Activated CD8-positive, alpha-beta memory T cell treated with anti-CD3 and anti-CD28 coated beads, Interleukin-2, amount 10 ng/mL, durations not matched to agents 7 days and 5 days (primary cell): Measurements from ENCODE around the gene TRIM3. TPM values are rescaled to one million over a fixed set of nuclear protein-coding genes. Genes with fewer than 3 reads are reported as not detected.

ENCODE experiments used
- ATAC-seq: fragments of 150-1000 bp; cut with Tn5 transposase; one replicate; pipeline ENCODE4 v1.10.0; 2021; ENCODE audit warnings: moderate library complexity
- CTCF ChIA-PET: fragments of 350-600 bp; sonication (Branson Sonifier 250); formaldehyde crosslinking; loops from one replicate; lab custom pipeline; 2021; ENCODE audit warnings: antibody characterized with exemption; lab: Charles Lee
- DNase-seq: peaks from one replicate; pipeline ENCODE4 v3.0.0-alpha.2; 2020
- H3K27ac Mint-ChIP-seq: one replicate; pipeline ENCODE4 v1.8.0; 2021; ENCODE audit warnings: mild to moderate bottlenecking, mixed read lengths
- H3K27me3 Mint-ChIP-seq: one replicate; pipeline ENCODE4 v1.8.0; 2021; ENCODE audit warnings: mixed read lengths
- H3K36me3 Mint-ChIP-seq: one replicate; pipeline ENCODE4 v1.8.0; 2021; ENCODE audit warnings: mild to moderate bottlenecking, mixed read lengths
- H3K4me1 Mint-ChIP-seq: one replicate; pipeline ENCODE4 v1.8.0; 2021; ENCODE audit warnings: mixed read lengths
- H3K4me3 Mint-ChIP-seq: one replicate; pipeline ENCODE4 v1.8.0; 2021; ENCODE audit warnings: mild to moderate bottlenecking, moderate library complexity, mixed read lengths
- H3K9me3 Mint-ChIP-seq: one replicate; pipeline ENCODE4 v1.8.0; 2022; ENCODE audit warnings: low read depth, mixed read lengths
- total RNA-seq, 2 experiments: library from RNA; stranded (reverse); gene quantifications; one replicate each; pipeline ENCODE4 v1.2.3, GENCODE V29; 2021

The TRIM3 gene
- total RNA-seq, 2 experiments from 2014 or later: 4.8 to 5.1 TPM

GRCh38 chr11:6474806-6475500 is 1.2 kb upstream of the TRIM3 start:
- peak overlapping the region; percentile 5 for H3K4me3 Mint-ChIP-seq
- H3K4me1 Mint-ChIP-seq: peaks cover 18% of the 10 kb centered on the region
- DNase-seq (no peak), ATAC-seq (no peak)
- CTCF ChIA-PET: interaction anchor here (1.3 to 4.3 kb wide), 2 partner anchors 10 to 96 kb away, joined by 4 to 19 read pairs; no protein-coding TSS in a partner anchor
- no peaks in the 10 kb centered on the region for H3K9me3 Mint-ChIP-seq
- H3K27me3 Mint-ChIP-seq: no peaks in the 10 kb centered on the region
- H3K36me3 Mint-ChIP-seq: peaks cover 8% of the 10 kb centered on the region
- H3K27ac Mint-ChIP-seq: no peak overlapping the region

- CTCF ChIA-PET: interaction anchor here (1.3 to 4.3 kb wide), 2 partner anchors 10 to 96 kb away, joined by 4 to 19 read pairs; no protein-coding TSS in a partner anchor
- H3K9me3 Mint-ChIP-seq: no peaks in the 10 kb centered on the region
- H3K27me3 Mint-ChIP-seq: no peaks in the 10 kb centered on the region
- ATAC-seq (no peak), DNase-seq (no peak)
- peaks cover 14% of the 10 kb centered on the region for H3K4me1 Mint-ChIP-seq
- H3K36me3 Mint-ChIP-seq: peaks cover 8% of the 10 kb centered on the region
- no peak overlapping the region for H3K27ac Mint-ChIP-seq
- H3K4me3 Mint-ChIP-seq: peak overlapping the region; percentile 45
Measured at GRCh38 chr11:6474413-6474792, 662 bp upstream of the TRIM3 start.

- peak overlapping the region; percentile 80 for H3K4me3 Mint-ChIP-seq
- DNase-seq (no peak), ATAC-seq (no peak)
- peaks cover 2% of the 10 kb centered on the region for H3K36me3 Mint-ChIP-seq
- no peak overlapping the region for H3K27ac Mint-ChIP-seq
- H3K27me3 Mint-ChIP-seq: no peaks in the 10 kb centered on the region
- peaks cover 12% of the 10 kb centered on the region for H3K4me1 Mint-ChIP-seq
- CTCF ChIA-PET: interaction anchor here (0.9 to 4.3 kb wide), 6 partner anchors 29 to 98 kb away, joined by 4 to 19 read pairs (median 8); partner anchors contain the start of gene APBB1
- no peaks in the 10 kb centered on the region for H3K9me3 Mint-ChIP-seq
Measured at GRCh38 chr11:6472934-6473333, 807 bp downstream of the TRIM3 start.

- Mint-ChIP-seq H3K36me3 (no peaks in the 10 kb centered on the region), H3K4me1 (peaks cover 12% of the 10 kb centered on the region), H3K9me3 (no peaks in the 10 kb centered on the region), H3K27me3 (peaks cover 8% of the 10 kb centered on the region), H3K27ac (no peak overlapping the region), H3K4me3 (no peak overlapping the region)
- DNase-seq: no peak
- ATAC-seq: no peak
- CTCF ChIA-PET: interaction anchor here (1.0 to 2.2 kb wide), 3 partner anchors 12 to 90 kb away, joined by 3 to 11 read pairs (median 4); partner anchors contain the start of genes ARFIP2 and TIMM10B
Measured at GRCh38 chr11:6469599-6469998, 4.1 kb downstream of the TRIM3 start.

- Mint-ChIP-seq H3K27ac (no peak overlapping the region), H3K4me3 (no peak overlapping the region), H3K27me3 (peaks cover 8% of the 10 kb centered on the region), H3K4me1 (peaks cover 12% of the 10 kb centered on the region), H3K36me3 (no peaks in the 10 kb centered on the region), H3K9me3 (no peaks in the 10 kb centered on the region)
- DNase-seq (no peak), ATAC-seq (no peak)
- CTCF ChIA-PET: interaction anchor here (0.8 to 2.2 kb wide), 7 partner anchors 12 to 106 kb away, joined by 3 to 11 read pairs (median 3); partner anchors contain the start of genes ARFIP2 and TIMM10B
Measured at GRCh38 chr11:6468712-6469495, 4.8 kb downstream of the TRIM3 start.

- H3K4me3 Mint-ChIP-seq: no peak overlapping the region
- no peaks in the 10 kb centered on the region for H3K36me3 Mint-ChIP-seq
- no peaks in the 10 kb centered on the region for H3K4me1 Mint-ChIP-seq
- DNase-seq: no peak
- H3K27me3 Mint-ChIP-seq: no peaks in the 10 kb centered on the region
- no peak for ATAC-seq
- H3K27ac Mint-ChIP-seq: no peak overlapping the region
- CTCF ChIA-PET: interaction anchor here (0.9 to 1.1 kb wide), 3 partner anchors 16 to 96 kb away, joined by 3 to 4 read pairs (median 4); no protein-coding TSS in a partner anchor
- H3K9me3 Mint-ChIP-seq: no peaks in the 10 kb centered on the region
Measured at GRCh38 chr11:6459099-6459450, 14.7 kb downstream of the TRIM3 start.

- H3K4me3 Mint-ChIP-seq: no peak overlapping the region
- no peaks in the 10 kb centered on the region for H3K9me3 Mint-ChIP-seq
- ATAC-seq (no peak), DNase-seq (no peak)
- H3K27me3 Mint-ChIP-seq: no peaks in the 10 kb centered on the region
- CTCF ChIA-PET: interaction anchor here (0.9 to 1.1 kb wide), 2 partner anchors 15 to 47 kb away, joined by 3 to 4 read pairs; no protein-coding TSS in a partner anchor
- H3K4me1 Mint-ChIP-seq: no peaks in the 10 kb centered on the region
- no peaks in the 10 kb centered on the region for H3K36me3 Mint-ChIP-seq
- H3K27ac Mint-ChIP-seq: no peak overlapping the region
Measured at GRCh38 chr11:6458352-6459098, 15.2 kb downstream of the TRIM3 start.

GRCh38 chr11:6457581-6458320 is 16.0 kb downstream of the TRIM3 start:
- CTCF ChIA-PET: interaction anchor here (1.5 kb wide), 1 partner anchor 79 kb away, joined by 5 read pairs; no protein-coding TSS in a partner anchor
- Mint-ChIP-seq H3K9me3 (no peaks in the 10 kb centered on the region), H3K4me3 (no peak overlapping the region), H3K27ac (no peak overlapping the region), H3K4me1 (no peaks in the 10 kb centered on the region), H3K27me3 (no peaks in the 10 kb centered on the region), H3K36me3 (no peaks in the 10 kb centered on the region)
- ATAC-seq: no peak
- no peak for DNase-seq

- CTCF ChIA-PET: interaction anchor here (1.5 to 2.3 kb wide), 2 partner anchors 14 to 78 kb away, joined by 5 to 16 read pairs; no protein-coding TSS in a partner anchor
- Mint-ChIP-seq H3K9me3 (no peaks in the 10 kb centered on the region), H3K27ac (no peak overlapping the region), H3K36me3 (no peaks in the 10 kb centered on the region), H3K4me1 (no peaks in the 10 kb centered on the region), H3K4me3 (no peak overlapping the region), H3K27me3 (no peaks in the 10 kb centered on the region)
- no peak for ATAC-seq
- no peak for DNase-seq
Measured at GRCh38 chr11:6456361-6457073, 17.2 kb downstream of the TRIM3 start.

- CTCF ChIA-PET: interaction anchor here (1.0 to 2.3 kb wide), 2 partner anchors 12 to 77 kb away, joined by 3 to 16 read pairs; no protein-coding TSS in a partner anchor
- DNase-seq: no peak
- Mint-ChIP-seq H3K9me3 (no peaks in the 10 kb centered on the region), H3K27ac (no peak overlapping the region), H3K4me1 (no peaks in the 10 kb centered on the region), H3K27me3 (no peaks in the 10 kb centered on the region), H3K36me3 (no peaks in the 10 kb centered on the region), H3K4me3 (no peak overlapping the region)
- ATAC-seq: no peak
Measured at GRCh38 chr11:6455070-6455469, 18.7 kb downstream of the TRIM3 start.

- no peaks in the 10 kb centered on the region for H3K27me3 Mint-ChIP-seq
- no peak overlapping the region for H3K4me3 Mint-ChIP-seq
- DNase-seq (no peak), ATAC-seq (no peak)
- no peaks in the 10 kb centered on the region for H3K36me3 Mint-ChIP-seq
- no peaks in the 10 kb centered on the region for H3K4me1 Mint-ChIP-seq
- CTCF ChIA-PET: interaction anchor here (0.8 to 2.5 kb wide), 5 partner anchors 9 to 202 kb away, joined by 3 to 17 read pairs (median 3); no protein-coding TSS in a partner anchor
- no peaks in the 10 kb centered on the region for H3K9me3 Mint-ChIP-seq
- H3K27ac Mint-ChIP-seq: no peak overlapping the region
Measured at GRCh38 chr11:6453152-6453551, 20.6 kb downstream of the TRIM3 start.

GRCh38 chr11:6452219-6452618 is 21.5 kb downstream of the TRIM3 start:
- CTCF ChIA-PET: interaction anchor here (0.8 to 2.5 kb wide), 3 partner anchors 8 to 74 kb away, joined by 3 to 17 read pairs (median 3); no protein-coding TSS in a partner anchor
- Mint-ChIP-seq H3K36me3 (no peaks in the 10 kb centered on the region), H3K27me3 (no peaks in the 10 kb centered on the region), H3K4me3 (no peak overlapping the region), H3K27ac (no peak overlapping the region), H3K9me3 (no peaks in the 10 kb centered on the region), H3K4me1 (no peaks in the 10 kb centered on the region)
- ATAC-seq (no peak), DNase-seq (no peak)
